ENCODE data around the gene CRADD.

Gene CRADD

DNA sequence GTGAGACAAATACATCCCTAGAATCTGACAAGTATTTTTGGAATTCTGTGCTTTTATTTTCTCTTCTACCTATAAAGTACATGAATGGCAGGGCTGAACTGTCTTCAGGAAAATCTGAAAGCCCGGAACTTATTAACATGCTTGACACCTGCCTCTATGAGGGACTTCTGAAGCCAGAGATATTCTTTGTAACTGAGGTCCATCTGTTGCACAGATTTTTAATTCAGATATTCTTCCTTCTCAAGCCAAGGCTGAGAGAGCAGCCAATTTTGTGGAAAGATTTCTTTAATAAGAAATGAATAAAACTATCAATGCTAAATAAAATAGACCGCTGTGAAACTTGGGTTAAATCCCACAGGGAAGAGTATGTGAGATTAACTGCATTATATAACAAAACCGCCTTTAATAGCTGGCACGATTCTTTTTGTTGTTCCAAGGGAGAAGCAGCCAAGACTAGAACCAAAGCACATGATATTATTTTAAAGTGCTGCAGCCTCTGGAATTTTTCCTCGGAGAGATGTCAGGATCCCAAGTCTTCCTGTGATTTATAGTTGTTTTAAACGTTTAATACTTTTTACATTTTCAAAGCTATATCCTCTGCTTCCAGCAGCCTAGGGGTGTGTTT, 148.9 kb downstream of the CRADD start:
- H3K9me3 Mint-ChIP-seq = no peaks in the 10 kb centered on the region
- peaks cover 2% of the 10 kb centered on the region for H3K36me3 Mint-ChIP-seq
- no peak overlapping the region for H3K4me3 Mint-ChIP-seq
- peaks cover 2% of the 10 kb centered on the region for H3K4me1 Mint-ChIP-seq
- H3K27me3 Mint-ChIP-seq = no peaks in the 10 kb centered on the region
- no peak overlapping the region for H3K27ac Mint-ChIP-seq
- CTCF ChIA-PET = no interaction called here
- DNase-seq = no peak

DNA sequence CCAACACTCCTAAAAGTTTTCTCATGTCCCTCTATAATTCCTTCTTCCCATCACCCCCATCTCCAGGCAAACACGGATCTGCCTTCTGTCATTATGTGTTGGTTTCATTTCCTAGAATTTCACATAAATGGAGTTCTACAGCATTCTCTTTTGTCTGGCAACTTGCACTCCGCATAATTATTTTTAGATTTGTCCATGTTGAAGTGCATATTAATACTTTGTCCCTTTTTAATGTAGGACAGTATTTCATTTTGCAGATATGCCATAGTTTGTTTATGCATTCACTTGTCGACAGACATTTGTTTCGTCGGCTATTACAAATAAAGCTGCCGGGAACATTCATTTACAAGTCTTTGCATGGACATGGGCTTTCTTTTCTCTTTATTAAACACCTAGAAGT, 150.0 kb downstream of the CRADD start:
- DNase-seq = no peak
- Mint-ChIP-seq H3K4me1 (peaks cover 2% of the 10 kb centered on the region), H3K9me3 (no peaks in the 10 kb centered on the region), H3K27ac (no peak overlapping the region), H3K4me3 (no peak overlapping the region), H3K27me3 (no peaks in the 10 kb centered on the region), H3K36me3 (peaks cover 2% of the 10 kb centered on the region)
- CTCF ChIA-PET = interaction anchor here (1.4 kb wide), 1 partner anchor 42 kb away, joined by 4 read pairs; no protein-coding TSS in a partner anchor

DNA sequence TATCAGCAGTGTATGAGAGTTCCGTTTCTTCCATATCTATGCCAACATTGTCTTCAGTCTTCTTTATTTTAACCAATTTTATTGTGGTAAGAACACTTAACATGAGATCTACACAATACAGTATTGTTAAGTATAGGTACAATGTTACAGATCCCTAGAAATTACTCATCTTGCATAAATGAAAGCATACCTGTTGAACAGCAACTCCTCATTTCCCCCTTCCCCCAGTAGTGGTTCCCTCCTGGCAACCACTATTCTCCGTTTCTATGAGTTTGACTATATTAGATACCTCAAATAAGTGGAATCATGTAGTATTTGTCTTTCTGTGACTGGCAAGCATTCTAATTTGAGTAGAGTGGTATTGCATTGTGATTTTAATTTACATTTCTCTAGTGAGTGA, 150.5 kb downstream of the CRADD start:
- no peaks in the 10 kb centered on the region for H3K4me1 Mint-ChIP-seq
- CTCF ChIA-PET = interaction anchor here (1.4 to 2.2 kb wide), 2 partner anchors 43 to 61 kb away, joined by 4 to 7 read pairs; no protein-coding TSS in a partner anchor
- H3K27me3 Mint-ChIP-seq = no peaks in the 10 kb centered on the region
- no peak overlapping the region for H3K27ac Mint-ChIP-seq
- H3K4me3 Mint-ChIP-seq = no peak overlapping the region
- no peaks in the 10 kb centered on the region for H3K36me3 Mint-ChIP-seq
- no peaks in the 10 kb centered on the region for H3K9me3 Mint-ChIP-seq
- DNase-seq = no peak

DNA sequence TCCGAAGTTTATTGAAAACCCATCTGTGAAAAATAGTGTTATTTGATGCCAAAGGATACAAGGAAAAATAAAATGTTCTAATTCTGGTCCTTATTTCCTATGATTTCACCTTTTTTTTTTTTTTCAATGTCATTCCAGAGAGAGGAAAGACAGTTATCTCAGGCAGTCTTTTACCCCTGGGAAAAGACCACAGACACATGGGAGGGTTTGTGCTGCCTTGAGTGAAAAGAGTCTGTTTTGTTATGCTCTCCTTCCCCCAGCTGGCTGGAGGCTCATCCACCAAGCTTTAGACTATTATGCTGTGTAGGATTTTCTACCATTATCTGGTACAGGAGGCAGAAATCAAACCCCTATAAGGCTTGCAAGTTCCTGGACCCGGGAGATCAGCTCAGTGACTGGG, 151.8 kb downstream of the CRADD start:
- CTCF ChIA-PET = interaction anchor here (0.6 to 2.2 kb wide), 3 partner anchors 10 to 152 kb away, joined by 3 to 7 read pairs (median 6); no protein-coding TSS in a partner anchor
- peaks cover 1% of the 10 kb centered on the region for H3K36me3 Mint-ChIP-seq
- H3K4me3 Mint-ChIP-seq = no peak overlapping the region
- H3K27me3 Mint-ChIP-seq = no peaks in the 10 kb centered on the region
- no peaks in the 10 kb centered on the region for H3K4me1 Mint-ChIP-seq
- no peaks in the 10 kb centered on the region for H3K9me3 Mint-ChIP-seq
- H3K27ac Mint-ChIP-seq = no peak overlapping the region
- no peak for DNase-seq

DNA sequence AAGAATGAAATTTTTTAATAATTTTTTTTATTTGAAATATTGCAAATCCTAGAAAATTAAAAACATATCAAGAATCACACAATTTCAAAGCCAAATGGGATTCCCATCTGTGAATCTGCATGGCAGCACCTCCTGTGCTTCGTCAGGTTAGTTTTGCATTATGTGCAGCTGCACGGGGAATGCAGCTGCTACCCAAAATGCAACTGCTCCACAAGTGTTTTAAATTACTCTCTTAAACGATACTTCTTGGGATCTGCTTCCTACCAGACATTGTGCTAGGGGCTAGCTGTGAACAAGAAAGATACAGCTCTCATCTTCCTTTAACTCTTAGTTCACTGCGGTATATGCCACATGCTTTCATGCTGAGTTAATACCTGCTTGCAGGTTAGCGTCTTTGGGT, 154.2 kb downstream of the CRADD start:
- peaks cover 1% of the 10 kb centered on the region for H3K36me3 Mint-ChIP-seq
- H3K27ac Mint-ChIP-seq = no peak overlapping the region
- H3K9me3 Mint-ChIP-seq = no peaks in the 10 kb centered on the region
- DNase-seq = no peak
- no peaks in the 10 kb centered on the region for H3K27me3 Mint-ChIP-seq
- no peak overlapping the region for H3K4me3 Mint-ChIP-seq
- no peaks in the 10 kb centered on the region for H3K4me1 Mint-ChIP-seq
- CTCF ChIA-PET = no interaction called here

DNA sequence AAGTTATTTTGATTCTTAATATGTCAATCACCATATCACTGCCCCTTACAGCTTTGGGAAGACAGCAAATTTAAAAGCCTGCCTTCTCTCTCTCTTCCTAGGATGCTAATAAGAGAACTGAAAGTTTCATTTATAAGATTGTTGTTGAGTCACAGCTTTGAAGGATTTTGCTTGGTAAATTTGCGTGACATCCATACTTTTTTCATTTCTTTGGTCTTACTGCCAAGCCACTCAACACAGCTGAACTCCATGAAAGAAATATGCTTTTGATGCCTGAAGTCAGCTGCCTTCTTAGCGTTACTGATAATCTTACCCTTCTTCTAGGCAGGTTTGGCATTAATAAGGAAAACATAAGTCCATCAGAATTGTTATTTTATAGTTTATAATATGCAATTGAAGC, 155.0 kb downstream of the CRADD start:
- CTCF ChIA-PET = no interaction called here
- Mint-ChIP-seq H3K36me3 (peaks cover 1% of the 10 kb centered on the region), H3K27ac (no peak overlapping the region)

DNA sequence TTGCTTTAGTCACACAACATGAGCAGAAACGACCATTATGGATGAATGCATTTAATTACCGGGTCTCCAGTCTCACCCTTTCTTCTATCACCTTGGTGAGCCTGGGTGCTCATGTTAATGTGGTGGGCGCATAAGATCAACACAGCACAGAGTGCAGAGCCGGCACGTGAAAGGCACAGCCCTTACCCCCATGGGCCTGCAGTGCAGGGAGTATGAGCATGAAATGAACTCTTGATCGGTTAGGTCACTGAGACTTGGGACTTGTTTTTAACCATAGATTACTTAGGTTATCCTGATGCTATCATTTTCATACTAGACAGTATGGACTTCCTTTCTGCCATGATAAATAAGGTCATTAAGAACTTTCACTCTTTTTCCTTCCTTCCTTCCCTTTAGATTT, 156.8 kb downstream of the CRADD start:
- Mint-ChIP-seq H3K4me3 (no peak overlapping the region), H3K4me1 (no peaks in the 10 kb centered on the region), H3K27ac (no peak overlapping the region), H3K9me3 (no peaks in the 10 kb centered on the region), H3K27me3 (no peaks in the 10 kb centered on the region), H3K36me3 (peaks cover 2% of the 10 kb centered on the region)
- CTCF ChIA-PET = interaction anchor here (0.6 kb wide), 1 partner anchor 18 kb away, joined by 4 read pairs; no protein-coding TSS in a partner anchor
- no peak for DNase-seq

More for the DNA sequence above, 155.0 kb downstream of the CRADD start:
- Mint-ChIP-seq H3K27me3 (no peaks in the 10 kb centered on the region), H3K9me3 (no peaks in the 10 kb centered on the region), H3K4me1 (no peaks in the 10 kb centered on the region), H3K4me3 (no peak overlapping the region)
- DNase-seq = no peak

DNA sequence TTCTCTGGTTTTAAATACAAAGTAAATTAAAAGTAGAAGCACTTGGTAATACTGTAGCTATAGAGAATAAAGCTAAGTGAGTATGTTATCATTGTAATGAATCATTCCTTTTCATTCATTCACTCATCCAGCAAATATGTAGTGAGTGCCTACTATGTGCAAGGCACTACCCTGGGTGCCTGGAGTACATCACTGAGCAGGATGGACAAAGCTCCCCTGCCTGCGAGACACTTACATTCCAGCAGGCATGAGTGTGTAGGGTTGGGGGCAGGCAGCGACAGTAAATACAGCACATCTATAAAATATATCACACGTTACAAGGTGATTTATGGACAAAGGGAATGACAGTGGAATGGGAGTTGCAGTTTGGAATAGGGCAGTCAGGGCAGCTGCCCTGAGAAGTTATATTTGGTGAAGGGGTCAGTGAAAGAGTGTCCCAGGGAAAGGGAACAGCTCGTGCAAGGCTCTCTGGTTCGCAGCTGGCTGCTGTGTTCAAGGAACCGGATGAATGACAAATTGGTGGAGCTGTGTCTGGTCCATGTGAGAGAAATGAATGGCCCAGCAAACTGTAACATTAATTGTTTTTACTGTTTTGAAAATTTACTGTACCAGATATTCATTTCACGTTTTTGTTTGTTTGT, 159.6 kb downstream of the CRADD start:
- no peak overlapping the region for H3K27ac Mint-ChIP-seq
- CTCF ChIA-PET = interaction anchor here (0.9 kb wide), 1 partner anchor 47 kb away, joined by 3 read pairs; no protein-coding TSS in a partner anchor
- no peaks in the 10 kb centered on the region for H3K9me3 Mint-ChIP-seq
- H3K27me3 Mint-ChIP-seq = no peaks in the 10 kb centered on the region
- H3K36me3 Mint-ChIP-seq = peaks cover 5% of the 10 kb centered on the region
- no peak for DNase-seq
- H3K4me1 Mint-ChIP-seq = no peaks in the 10 kb centered on the region
- no peak overlapping the region for H3K4me3 Mint-ChIP-seq

DNA sequence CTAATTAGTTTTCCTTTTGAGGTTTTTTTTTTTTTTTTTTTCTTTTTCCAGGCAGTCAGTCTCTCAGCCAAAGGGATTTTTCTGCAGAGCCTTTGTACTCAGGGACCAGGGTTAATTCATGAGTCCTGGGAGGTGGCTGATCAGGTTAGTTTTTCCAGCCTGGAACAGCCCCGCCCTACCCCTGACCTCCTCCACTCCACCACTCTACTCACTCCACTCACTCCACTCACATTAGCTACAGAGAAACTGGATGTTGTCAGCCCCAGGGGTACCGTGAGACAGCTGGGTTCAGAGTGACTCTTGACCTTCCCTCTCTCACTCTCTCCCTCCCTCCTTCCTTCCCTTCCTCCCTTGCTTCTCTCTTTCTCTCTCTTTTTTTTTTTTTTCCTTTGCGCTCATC, 161.0 kb downstream of the CRADD start:
- H3K27ac Mint-ChIP-seq = no peak overlapping the region
- H3K4me3 Mint-ChIP-seq = no peak overlapping the region
- no peak for DNase-seq
- no peaks in the 10 kb centered on the region for H3K27me3 Mint-ChIP-seq
- H3K9me3 Mint-ChIP-seq = no peaks in the 10 kb centered on the region
- CTCF ChIA-PET = interaction anchor here (0.6 kb wide), 1 partner anchor 250 kb away, joined by 3 read pairs; no protein-coding TSS in a partner anchor
- no peaks in the 10 kb centered on the region for H3K4me1 Mint-ChIP-seq
- H3K36me3 Mint-ChIP-seq = peaks cover 6% of the 10 kb centered on the region

DNA sequence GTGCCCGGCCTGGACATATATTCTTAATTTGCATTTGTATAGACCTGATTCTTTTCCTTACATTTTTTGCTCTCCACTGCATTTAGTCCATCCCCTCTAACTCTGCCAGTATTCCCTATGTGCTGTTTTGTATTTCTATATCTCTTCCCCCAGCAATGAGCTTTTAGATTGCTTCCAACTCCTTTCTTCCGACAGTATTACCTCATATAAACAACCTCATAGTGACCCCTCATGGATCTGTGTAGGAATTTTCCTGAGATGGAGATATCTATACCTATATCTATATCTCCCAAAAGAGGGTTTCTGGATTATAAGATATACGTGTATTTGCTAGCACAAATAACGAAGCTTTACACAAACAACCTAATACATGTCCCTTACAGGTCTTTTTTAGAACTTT, 161.9 kb downstream of the CRADD start:
- no peaks in the 10 kb centered on the region for H3K9me3 Mint-ChIP-seq
- CTCF ChIA-PET = no interaction called here
- no peak overlapping the region for H3K27ac Mint-ChIP-seq

DNA sequence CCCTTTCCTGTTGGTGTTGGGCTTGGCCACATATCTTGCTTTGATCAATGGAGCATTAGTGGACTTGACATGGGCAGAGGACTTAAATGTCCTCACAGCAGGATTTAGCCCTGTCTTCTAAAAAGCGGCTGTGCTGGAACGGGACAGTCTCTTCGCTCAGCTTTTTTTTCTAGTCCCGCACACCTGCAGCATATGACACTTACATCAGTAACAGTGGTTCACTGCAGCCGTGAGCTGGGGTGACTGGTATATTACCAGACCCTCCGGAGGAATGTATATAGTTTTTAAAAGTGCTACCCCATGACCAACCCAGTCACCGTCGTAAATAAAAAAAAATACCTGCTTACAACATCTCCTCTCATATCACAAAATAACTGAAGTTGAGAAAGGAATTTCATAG, 164.5 kb downstream of the CRADD start:
- CTCF ChIA-PET = interaction anchor here (0.9 kb wide), 1 partner anchor 9 kb away, joined by 4 read pairs; no protein-coding TSS in a partner anchor
- DNase-seq = no peak

More for the DNA sequence above, 161.9 kb downstream of the CRADD start:
- H3K27me3 Mint-ChIP-seq = no peaks in the 10 kb centered on the region
- no peak for DNase-seq
- H3K4me1 Mint-ChIP-seq = no peaks in the 10 kb centered on the region
- H3K36me3 Mint-ChIP-seq = peaks cover 5% of the 10 kb centered on the region
- no peak overlapping the region for H3K4me3 Mint-ChIP-seq

DNA sequence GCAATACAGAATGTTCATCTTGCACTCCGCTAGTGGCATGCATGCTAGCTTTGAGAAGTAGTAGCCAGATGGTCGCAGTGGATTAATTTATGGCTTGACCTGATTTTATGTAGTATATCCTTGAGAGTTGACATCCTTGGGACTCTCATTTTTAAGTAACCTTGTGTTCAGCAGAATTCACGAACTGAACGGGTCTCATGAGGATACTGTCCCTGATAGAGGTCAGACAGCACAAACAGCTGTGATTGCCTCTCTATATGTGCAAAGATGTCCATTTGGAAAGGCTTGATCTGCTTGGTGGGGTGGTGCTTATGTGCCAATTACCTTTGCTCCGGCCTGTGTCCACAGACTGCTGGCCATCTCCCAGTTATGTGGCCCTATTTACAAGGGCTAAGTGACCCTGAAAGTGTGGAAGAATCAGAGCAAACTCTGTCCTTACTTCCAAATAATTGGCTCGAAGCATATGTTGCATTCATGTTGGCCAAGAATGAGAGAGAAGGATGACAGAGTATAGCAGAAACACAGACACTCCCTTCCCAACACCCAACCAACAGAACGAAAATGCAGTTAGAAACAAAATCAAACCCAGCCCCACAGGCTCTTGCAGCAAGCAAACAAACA, 167.1 kb downstream of the CRADD start:
- Mint-ChIP-seq H3K4me1 (peaks cover 30% of the 10 kb centered on the region), H3K27me3 (no peaks in the 10 kb centered on the region), H3K27ac (no peak overlapping the region), H3K4me3 (no peak overlapping the region), H3K36me3 (peaks cover 23% of the 10 kb centered on the region), H3K9me3 (peaks cover 11% of the 10 kb centered on the region)
- CTCF ChIA-PET = interaction anchor here (0.6 kb wide), 1 partner anchor 227 kb away, joined by 3 read pairs; no protein-coding TSS in a partner anchor
- DNase-seq = no peak

More for the DNA sequence above, 164.5 kb downstream of the CRADD start:
- Mint-ChIP-seq H3K4me3 (no peak overlapping the region), H3K36me3 (peaks cover 12% of the 10 kb centered on the region), H3K4me1 (peaks cover 7% of the 10 kb centered on the region), H3K27me3 (no peaks in the 10 kb centered on the region), H3K27ac (no peak overlapping the region), H3K9me3 (no peaks in the 10 kb centered on the region)

DNA sequence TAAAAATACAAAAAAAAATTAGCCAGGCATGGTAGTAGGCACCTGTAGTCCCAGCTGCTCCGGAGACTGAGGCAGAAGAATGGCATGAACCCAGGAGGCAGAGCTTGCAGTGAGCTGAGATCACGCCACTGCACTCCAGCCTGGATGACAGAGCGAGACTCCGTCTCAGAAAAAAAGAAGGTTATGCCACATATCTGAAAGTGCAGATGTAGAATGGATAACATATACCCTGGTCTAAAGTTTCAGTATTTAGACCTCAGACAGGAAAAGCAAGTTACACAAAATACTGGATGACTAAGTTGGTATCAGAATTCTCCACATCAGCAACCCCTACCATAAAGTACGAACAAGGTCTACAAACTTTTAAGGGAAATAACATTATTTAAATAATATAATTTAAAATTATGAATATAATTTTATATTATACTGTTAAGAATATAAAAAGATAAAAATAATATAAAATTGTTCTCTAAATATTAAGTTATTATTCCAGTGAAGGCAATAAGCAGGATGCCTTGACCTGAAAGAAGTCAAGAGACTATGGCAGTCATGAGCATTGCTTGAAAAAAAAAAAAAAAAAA, 169.9 kb downstream of the CRADD start:
- no peaks in the 10 kb centered on the region for H3K27me3 Mint-ChIP-seq
- no peak overlapping the region for H3K4me3 Mint-ChIP-seq
- H3K36me3 Mint-ChIP-seq = peaks cover 32% of the 10 kb centered on the region
- no peak for DNase-seq
- peaks cover 53% of the 10 kb centered on the region for H3K4me1 Mint-ChIP-seq
- H3K9me3 Mint-ChIP-seq = peaks cover 17% of the 10 kb centered on the region
- H3K27ac Mint-ChIP-seq = no peak overlapping the region
- CTCF ChIA-PET = no interaction called here
